BLaER1 treated with 17β-estradiol and CSF1 and Interleukin-3, amounts not matched to agents 10 nM and 100 nM (cell line): ENCODE results near the gene S1PR4.

Source experiments
- H3K27ac ChIP-seq, 11 experiments: shearing (Covaris generic); formaldehyde crosslinking; 2 replicates each; pipeline ENCODE4 v1.8.1; 2022
- H3K27me3 ChIP-seq, 11 experiments: shearing (Covaris generic); formaldehyde crosslinking; 2 replicates each; pipeline ENCODE4 v1.8.1; 2022
- H3K36me3 ChIP-seq, 11 experiments: shearing (Covaris generic); formaldehyde crosslinking; 2 replicates each; pipeline ENCODE4 v1.8.1; 2022
- H3K4me1 ChIP-seq, 10 experiments: shearing (Covaris generic); formaldehyde crosslinking; 2 replicates each; pipeline ENCODE4 v1.8.1; 2022
- H3K4me2 ChIP-seq, 11 experiments: shearing (Covaris generic); formaldehyde crosslinking; 2 replicates each; pipeline ENCODE4 v1.8.1; 2022
- H3K4me3 ChIP-seq, 10 experiments: shearing (Covaris generic); formaldehyde crosslinking; 2 replicates each; pipeline ENCODE4 v1.8.1; 2022
- H3K9ac ChIP-seq, 11 experiments: shearing (Covaris generic); formaldehyde crosslinking; 2 replicates each; pipeline ENCODE4 v1.8.1; 2022
- H3K9me3 ChIP-seq, 11 experiments: shearing (Covaris generic); formaldehyde crosslinking; replicated peaks in 1 of 11; 2 replicates each; pipeline ENCODE4 v1.8.1; 2022
- H4K20me1 ChIP-seq, 11 experiments: shearing (Covaris generic); formaldehyde crosslinking; 2 replicates each; pipeline ENCODE4 v1.8.1; 2022
- Cebpa-rat ChIP-seq, 11 experiments: shearing (Covaris generic); IDR thresholded peaks; 2 replicates each; pipeline ENCODE4 v1.8.1; 2022

Gene S1PR4, protein sequence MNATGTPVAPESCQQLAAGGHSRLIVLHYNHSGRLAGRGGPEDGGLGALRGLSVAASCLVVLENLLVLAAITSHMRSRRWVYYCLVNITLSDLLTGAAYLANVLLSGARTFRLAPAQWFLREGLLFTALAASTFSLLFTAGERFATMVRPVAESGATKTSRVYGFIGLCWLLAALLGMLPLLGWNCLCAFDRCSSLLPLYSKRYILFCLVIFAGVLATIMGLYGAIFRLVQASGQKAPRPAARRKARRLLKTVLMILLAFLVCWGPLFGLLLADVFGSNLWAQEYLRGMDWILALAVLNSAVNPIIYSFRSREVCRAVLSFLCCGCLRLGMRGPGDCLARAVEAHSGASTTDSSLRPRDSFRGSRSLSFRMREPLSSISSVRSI

GRCh38 chr19:3178377-3178972, at the start of gene S1PR4:
TSS of gene S1PR4 (plus strand) at chr19:3178769. CDS start at chr19:3178793, 24 bp downstream.
- H3K27me3 ChIP-seq: no peaks in the 10 kb centered on the region
- H3K4me3 ChIP-seq: peak within 1 kb of the TSS; percentile 45 to 97 (median 88)
- peak within 1 kb of the TSS; percentile 89 to 98 (median 94) for H3K27ac ChIP-seq
- H3K4me1 ChIP-seq: peaks cover 52 to 74% (median 55%) of the 10 kb centered on the region in 10 experiments
- H4K20me1 ChIP-seq: peaks cover 0 to 43% (median 38%) of the 10 kb centered on the region in 11 experiments; a peak in 17 of 22 replicates
- peak within 1 kb of the TSS; percentile 84 to 96 (median 95) for H3K9ac ChIP-seq
- H3K9me3 ChIP-seq: no peaks in the 10 kb centered on the region
- H3K36me3 ChIP-seq: peaks cover 0 to 28% (median 0%) of the 10 kb centered on the region in 11 experiments; a peak in 9 of 22 replicates
- no peak for TF ChIP-seq Cebpa-rat (IDR thresholded peaks at IDR 0.05)
- peak within 1 kb of the TSS; percentile 87 to 100 (median 98) for H3K4me2 ChIP-seq

- H3K9me3 ChIP-seq: peaks cover 0 to 15% (median 0%) of the 10 kb centered on the region in 11 experiments; a peak in 4 of 22 replicates
- no peaks in the 10 kb centered on the region; a peak in 1 of 22 replicates for H3K36me3 ChIP-seq
- no peak overlapping the region for H3K9ac ChIP-seq
- TF ChIP-seq Cebpa-rat (IDR thresholded peaks at IDR 0.05): no peak
- peak overlapping the region in 4 of 11 experiments; percentile 2 to 96 (median 55); a peak in 2 of 22 replicates for H3K27ac ChIP-seq
- H3K27me3 ChIP-seq: no peaks in the 10 kb centered on the region
- no peaks in the 10 kb centered on the region for H4K20me1 ChIP-seq
- H3K4me3 ChIP-seq: no peak overlapping the region
- peak overlapping the region in 8 of 11 experiments; percentile 14 to 95 (median 40); a peak in 11 of 22 replicates for H3K4me2 ChIP-seq
- H3K4me1 ChIP-seq: peaks cover 64 to 79% (median 71%) of the 10 kb centered on the region in 10 experiments
These were observed 49.5 kb upstream of the S1PR4 start for GRCh38 chr19:3129112-3129511.

GRCh38 chr19:3131168-3131567, 47.4 kb upstream of the S1PR4 start:
- no peaks in the 10 kb centered on the region; a peak in 1 of 22 replicates for H3K36me3 ChIP-seq
- H3K9ac ChIP-seq: peak overlapping the region in 1 of 11 experiments; percentile 32; a peak in 1 of 22 replicates
- no peaks in the 10 kb centered on the region for H4K20me1 ChIP-seq
- peaks cover 62 to 77% (median 67%) of the 10 kb centered on the region in 10 experiments for H3K4me1 ChIP-seq
- H3K27me3 ChIP-seq: no peaks in the 10 kb centered on the region
- H3K4me3 ChIP-seq: no peak overlapping the region
- H3K9me3 ChIP-seq: peaks cover 0 to 15% (median 0%) of the 10 kb centered on the region in 11 experiments; a peak in 4 of 22 replicates
- peak overlapping the region in 9 of 11 experiments; percentile 84 to 96 (median 91); a peak in 13 of 22 replicates for H3K27ac ChIP-seq
- H3K4me2 ChIP-seq: peak overlapping the region in 8 of 11 experiments; percentile 16 to 95 (median 88); a peak in 10 of 22 replicates
- TF ChIP-seq Cebpa-rat (IDR thresholded peaks at IDR 0.05): no peak

DNA sequence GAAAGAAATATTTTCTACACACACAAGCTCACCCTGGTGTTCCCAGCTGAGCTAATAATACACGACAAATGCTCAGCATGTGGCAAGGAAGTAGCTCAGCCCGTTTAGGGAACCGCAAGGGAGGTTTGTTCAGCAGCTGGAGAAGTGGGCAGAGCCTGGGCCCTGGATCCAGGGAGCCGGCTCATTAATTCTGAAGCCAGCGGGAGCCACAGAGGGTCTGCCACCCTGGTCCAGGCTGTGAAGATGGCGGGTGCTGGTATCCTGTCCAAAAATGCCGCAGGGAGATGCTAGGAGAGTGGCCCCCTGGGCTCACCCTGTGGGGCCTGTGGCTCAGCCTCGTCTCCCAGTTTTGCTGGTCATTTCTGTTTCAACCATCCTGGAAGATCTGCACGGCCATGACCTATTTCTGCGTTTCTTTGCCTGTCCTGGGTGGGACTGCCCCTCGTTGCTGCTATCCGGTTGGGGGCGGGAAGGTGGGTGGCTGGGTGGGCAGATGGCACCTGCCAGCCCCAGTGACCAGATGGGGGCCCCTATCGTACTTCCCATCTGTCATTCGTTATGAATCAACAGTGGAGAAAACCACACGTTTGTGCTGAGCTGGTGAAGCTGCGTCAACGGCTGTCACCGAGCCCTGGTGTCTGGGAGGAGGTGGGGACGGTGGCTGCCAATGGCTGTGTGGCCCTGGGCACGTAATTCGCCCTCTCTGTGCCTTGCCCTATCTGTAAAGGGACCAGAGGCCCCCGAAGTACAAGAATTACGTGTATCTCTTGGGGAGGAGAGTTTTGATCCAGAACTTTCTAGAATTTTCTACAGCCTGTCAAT, 45.4 kb upstream of the S1PR4 start:
- Histone ChIP-seq H3K4me3 (peak overlapping the region; percentile 3 to 63 (median 46); a peak in 14 of 20 replicates), H3K4me2 (peak overlapping the region; percentile 85 to 95 (median 90)), H4K20me1 (no peaks in the 10 kb centered on the region), H3K27me3 (no peaks in the 10 kb centered on the region), H3K9me3 (peaks cover 0 to 12% (median 0%) of the 10 kb centered on the region in 11 experiments; a peak in 4 of 22 replicates), H3K27ac (peak overlapping the region; percentile 84 to 96 (median 91)), H3K36me3 (peaks cover 0 to 7% (median 2%) of the 10 kb centered on the region in 11 experiments; a peak in 9 of 22 replicates), H3K4me1 (peaks cover 66 to 83% (median 77%) of the 10 kb centered on the region in 10 experiments), H3K9ac (peak overlapping the region; percentile 74 to 87 (median 81))
- no peak for TF ChIP-seq Cebpa-rat (IDR thresholded peaks at IDR 0.05)

DNA sequence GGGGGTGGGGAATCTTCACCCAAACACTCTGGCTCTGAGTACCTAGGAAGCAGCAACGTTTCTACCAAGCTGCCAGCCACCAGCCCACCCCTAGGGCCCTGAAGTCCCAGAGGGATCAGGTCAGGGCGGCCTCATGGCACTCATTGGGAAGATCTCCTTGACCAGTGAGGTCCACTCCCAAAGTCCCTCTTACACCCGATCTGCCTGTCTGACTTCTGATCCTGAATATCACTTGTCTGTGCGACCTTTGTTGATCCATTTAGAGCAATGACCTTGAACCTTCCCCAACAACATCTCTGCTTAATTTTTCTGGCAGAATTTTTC, 44.8 kb upstream of the S1PR4 start:
- peaks cover 0 to 7% (median 0%) of the 10 kb centered on the region in 11 experiments; a peak in 2 of 22 replicates for H3K9me3 ChIP-seq
- peaks cover 70 to 86% (median 83%) of the 10 kb centered on the region in 10 experiments for H3K4me1 ChIP-seq
- no peak for TF ChIP-seq Cebpa-rat (IDR thresholded peaks at IDR 0.05)
- H3K4me3 ChIP-seq: peak overlapping the region; percentile 3 to 63 (median 40); a peak in 13 of 20 replicates
- H3K36me3 ChIP-seq: peaks cover 0 to 12% (median 6%) of the 10 kb centered on the region in 11 experiments; a peak in 8 of 22 replicates
- H3K4me2 ChIP-seq: peak overlapping the region; percentile 85 to 95 (median 90)
- H4K20me1 ChIP-seq: no peaks in the 10 kb centered on the region
- peak overlapping the region; percentile 84 to 96 (median 91) for H3K27ac ChIP-seq
- peak overlapping the region; percentile 74 to 87 (median 81) for H3K9ac ChIP-seq
- no peaks in the 10 kb centered on the region for H3K27me3 ChIP-seq

- H3K27me3 ChIP-seq: no peaks in the 10 kb centered on the region
- H4K20me1 ChIP-seq: no peaks in the 10 kb centered on the region; a peak in 1 of 22 replicates
- H3K36me3 ChIP-seq: peaks cover 0 to 27% (median 16%) of the 10 kb centered on the region in 11 experiments; a peak in 14 of 22 replicates
- peak within 1 kb of the TSS; percentile 95 to 100 (median 98) for H3K9ac ChIP-seq
- peak within 1 kb of the TSS; percentile 83 to 100 (median 99) for H3K4me3 ChIP-seq
- peaks cover 0 to 14% (median 0%) of the 10 kb centered on the region in 11 experiments; a peak in 3 of 22 replicates for H3K9me3 ChIP-seq
- peaks cover 68 to 88% (median 80%) of the 10 kb centered on the region in 10 experiments for H3K4me1 ChIP-seq
- no peak for TF ChIP-seq Cebpa-rat (IDR thresholded peaks at IDR 0.05)
- peak within 1 kb of the TSS; percentile 93 to 99 (median 98) for H3K27ac ChIP-seq
- H3K4me2 ChIP-seq: peak within 1 kb of the TSS; percentile 81 to 97 (median 93)
These were observed 42.4 kb upstream of the S1PR4 start, which contains the start of gene GNA15 for GRCh38 chr19:3135961-3136683. TSS of gene GNA15 (plus strand) at chr19:3136033. CDS start at chr19:3136451, 418 bp downstream.

DNA sequence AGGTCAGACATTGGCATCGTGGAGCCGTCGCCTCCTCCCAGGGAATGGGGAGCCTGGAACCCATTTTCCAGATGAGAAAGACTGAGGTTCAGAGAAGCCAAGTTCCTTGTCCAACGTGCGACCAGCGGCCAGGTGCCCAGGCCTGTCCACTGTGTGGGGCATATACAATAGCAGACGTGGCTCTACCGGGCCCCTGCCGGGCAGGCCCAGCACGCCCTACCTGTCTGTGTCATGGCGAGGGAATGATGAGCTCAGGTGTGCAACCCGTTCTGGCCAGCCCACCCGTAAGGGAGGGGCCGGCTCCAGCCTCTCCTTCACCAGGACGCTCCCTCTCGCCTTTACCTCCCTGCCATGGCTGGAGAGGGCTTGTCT, 41.9 kb upstream of the S1PR4 start:
- peaks cover 0 to 27% (median 16%) of the 10 kb centered on the region in 11 experiments; a peak in 14 of 22 replicates for H3K36me3 ChIP-seq
- H3K9me3 ChIP-seq: peaks cover 0 to 14% (median 0%) of the 10 kb centered on the region in 11 experiments; a peak in 3 of 22 replicates
- peak overlapping the region; percentile 83 to 100 (median 99) for H3K4me3 ChIP-seq
- H3K4me1 ChIP-seq: peaks cover 68 to 89% (median 80%) of the 10 kb centered on the region in 10 experiments
- H3K9ac ChIP-seq: peak overlapping the region; percentile 95 to 100 (median 98)
- H3K27me3 ChIP-seq: no peaks in the 10 kb centered on the region
- H3K4me2 ChIP-seq: peak overlapping the region; percentile 81 to 97 (median 93)
- no peaks in the 10 kb centered on the region; a peak in 1 of 22 replicates for H4K20me1 ChIP-seq
- no peak for TF ChIP-seq Cebpa-rat (IDR thresholded peaks at IDR 0.05)
- H3K27ac ChIP-seq: peak overlapping the region; percentile 93 to 99 (median 98)
